ENCODE measurements around the gene TTYH2. TPM values are rescaled to one million over a fixed set of nuclear protein-coding genes. Genes with fewer than 3 reads are reported as not detected.

The TTYH2 gene, protein sequence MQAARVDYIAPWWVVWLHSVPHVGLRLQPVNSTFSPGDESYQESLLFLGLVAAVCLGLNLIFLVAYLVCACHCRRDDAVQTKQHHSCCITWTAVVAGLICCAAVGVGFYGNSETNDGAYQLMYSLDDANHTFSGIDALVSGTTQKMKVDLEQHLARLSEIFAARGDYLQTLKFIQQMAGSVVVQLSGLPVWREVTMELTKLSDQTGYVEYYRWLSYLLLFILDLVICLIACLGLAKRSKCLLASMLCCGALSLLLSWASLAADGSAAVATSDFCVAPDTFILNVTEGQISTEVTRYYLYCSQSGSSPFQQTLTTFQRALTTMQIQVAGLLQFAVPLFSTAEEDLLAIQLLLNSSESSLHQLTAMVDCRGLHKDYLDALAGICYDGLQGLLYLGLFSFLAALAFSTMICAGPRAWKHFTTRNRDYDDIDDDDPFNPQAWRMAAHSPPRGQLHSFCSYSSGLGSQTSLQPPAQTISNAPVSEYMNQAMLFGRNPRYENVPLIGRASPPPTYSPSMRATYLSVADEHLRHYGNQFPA
- total RNA-seq, result 1 to 10 TPM; 4.2 to 5.9 (median 5.6) TPM

DNA sequence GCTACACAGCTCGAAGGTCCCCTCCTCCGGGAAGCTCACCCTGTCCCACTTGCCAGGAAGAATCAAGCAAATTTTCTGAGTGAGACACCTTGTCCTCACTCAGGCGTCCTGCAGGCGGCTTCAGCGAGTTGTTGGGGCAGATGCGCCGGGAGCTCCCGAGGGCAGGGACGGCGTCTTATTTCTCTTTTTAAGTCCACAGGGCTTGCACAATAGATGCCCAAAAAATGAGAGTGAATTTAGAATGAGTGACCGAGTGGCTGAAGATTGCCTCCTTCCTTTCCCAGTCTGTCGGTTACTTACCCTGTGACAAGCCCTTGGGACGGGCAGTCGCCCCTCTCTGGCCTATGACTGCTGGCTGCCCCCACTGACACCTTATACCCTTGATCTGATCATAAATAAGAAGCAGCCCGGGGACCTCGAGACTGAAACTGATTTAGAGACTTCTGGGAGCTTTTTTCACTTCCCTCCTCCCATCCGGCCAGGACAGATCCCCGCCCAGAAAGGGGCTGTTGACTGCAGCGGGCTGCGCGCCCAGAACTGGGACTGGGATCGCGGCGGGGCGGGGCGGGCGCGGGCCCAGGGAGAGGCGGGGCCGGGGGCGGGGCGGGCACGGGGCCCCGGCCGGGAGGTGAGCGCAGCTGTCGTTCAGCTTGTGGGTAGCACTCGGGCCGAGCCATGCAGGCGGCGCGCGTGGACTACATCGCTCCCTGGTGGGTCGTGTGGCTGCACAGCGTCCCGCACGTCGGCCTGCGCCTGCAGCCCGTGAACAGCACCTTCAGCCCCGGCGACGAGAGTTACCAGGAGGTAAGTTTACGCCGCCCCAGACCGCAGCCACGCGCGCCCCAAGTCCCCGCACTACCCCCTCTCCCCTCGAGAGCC, at the start of gene TTYH2:
TSS of gene TTYH2 (plus strand) at position 659 of the 879 bp plus-strand sequence. CDS start at position 676, 17 bp downstream.
- no peaks in the 10 kb centered on the region for H3K36me3 ChIP-seq
- peak; percentile 82 to 85 for DNase-seq (ENCODE audit: low spot score in 2 of 2)
- TF ChIP-seq, protein P1, sequence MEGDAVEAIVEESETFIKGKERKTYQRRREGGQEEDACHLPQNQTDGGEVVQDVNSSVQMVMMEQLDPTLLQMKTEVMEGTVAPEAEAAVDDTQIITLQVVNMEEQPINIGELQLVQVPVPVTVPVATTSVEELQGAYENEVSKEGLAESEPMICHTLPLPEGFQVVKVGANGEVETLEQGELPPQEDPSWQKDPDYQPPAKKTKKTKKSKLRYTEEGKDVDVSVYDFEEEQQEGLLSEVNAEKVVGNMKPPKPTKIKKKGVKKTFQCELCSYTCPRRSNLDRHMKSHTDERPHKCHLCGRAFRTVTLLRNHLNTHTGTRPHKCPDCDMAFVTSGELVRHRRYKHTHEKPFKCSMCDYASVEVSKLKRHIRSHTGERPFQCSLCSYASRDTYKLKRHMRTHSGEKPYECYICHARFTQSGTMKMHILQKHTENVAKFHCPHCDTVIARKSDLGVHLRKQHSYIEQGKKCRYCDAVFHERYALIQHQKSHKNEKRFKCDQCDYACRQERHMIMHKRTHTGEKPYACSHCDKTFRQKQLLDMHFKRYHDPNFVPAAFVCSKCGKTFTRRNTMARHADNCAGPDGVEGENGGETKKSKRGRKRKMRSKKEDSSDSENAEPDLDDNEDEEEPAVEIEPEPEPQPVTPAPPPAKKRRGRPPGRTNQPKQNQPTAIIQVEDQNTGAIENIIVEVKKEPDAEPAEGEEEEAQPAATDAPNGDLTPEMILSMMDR (IDR thresholded peaks at IDR 0.05), result peak in 2 of 3 donors; percentile 29 to 31
- TF ChIP-seq POLR2A (IDR thresholded peaks at IDR 0.05), result no peak
- peak in 1 of 3 donors; percentile 27 for TF ChIP-seq POLR2AphosphoS5 (IDR thresholded peaks at IDR 0.05)
- H3K4me1 ChIP-seq, result peaks cover 4 to 17% of the 10 kb centered on the region in 2 donors
- H3K4me3 ChIP-seq, result peak within 1 kb of the TSS; percentile 45 to 75 (median 62)
- H3K9me3 ChIP-seq, result no peaks in the 10 kb centered on the region
- intact Hi-C loops (cut with DNase I; ENCODE audit: low total_unique reads), result no loop called here
- no peaks in the 10 kb centered on the region for H3K27me3 ChIP-seq
- H3K27ac ChIP-seq, result peak within 1 kb of the TSS; percentile 78 to 82

DNA sequence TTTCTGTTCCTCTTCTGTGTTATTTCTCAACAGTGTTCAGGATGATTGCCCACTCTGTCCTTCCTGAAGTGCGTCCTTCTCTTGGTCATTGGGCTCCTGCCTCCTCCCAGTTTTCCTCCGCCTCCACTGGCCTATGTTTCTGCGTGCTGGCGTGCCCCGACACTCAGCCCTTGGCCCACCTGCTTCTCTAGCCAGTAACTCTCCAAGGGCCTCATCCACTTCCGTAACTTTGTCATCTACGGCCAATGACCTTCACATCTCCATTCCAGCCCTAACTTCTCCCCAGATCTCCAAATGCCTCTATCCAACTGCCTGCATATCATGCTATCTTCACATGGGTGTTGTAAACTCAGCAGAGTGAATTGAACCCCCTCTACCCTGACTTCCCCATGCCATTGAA, 49.5 kb upstream of the TTYH2 start:
- H3K27me3 ChIP-seq, result peaks cover 0 to 5% of the 10 kb centered on the region in 2 donors
- intact Hi-C loops (cut with DNase I; ENCODE audit: low total_unique reads), result no loop called here
- peak in 1 of 2 donors; percentile 22 for DNase-seq (ENCODE audit: low spot score in 2 of 2)
- no peaks in the 10 kb centered on the region for H3K4me1 ChIP-seq
- no peak overlapping the region for H3K27ac ChIP-seq
- no peaks in the 10 kb centered on the region for H3K9me3 ChIP-seq
- TF ChIP-seq POLR2AphosphoS5 (IDR thresholded peaks at IDR 0.05), result no peak
- TF ChIP-seq, protein P1 (IDR thresholded peaks at IDR 0.05), result no peak
- no peak for TF ChIP-seq POLR2A (IDR thresholded peaks at IDR 0.05)
- H3K4me3 ChIP-seq, result no peak overlapping the region
- H3K36me3 ChIP-seq, result no peaks in the 10 kb centered on the region

DNA sequence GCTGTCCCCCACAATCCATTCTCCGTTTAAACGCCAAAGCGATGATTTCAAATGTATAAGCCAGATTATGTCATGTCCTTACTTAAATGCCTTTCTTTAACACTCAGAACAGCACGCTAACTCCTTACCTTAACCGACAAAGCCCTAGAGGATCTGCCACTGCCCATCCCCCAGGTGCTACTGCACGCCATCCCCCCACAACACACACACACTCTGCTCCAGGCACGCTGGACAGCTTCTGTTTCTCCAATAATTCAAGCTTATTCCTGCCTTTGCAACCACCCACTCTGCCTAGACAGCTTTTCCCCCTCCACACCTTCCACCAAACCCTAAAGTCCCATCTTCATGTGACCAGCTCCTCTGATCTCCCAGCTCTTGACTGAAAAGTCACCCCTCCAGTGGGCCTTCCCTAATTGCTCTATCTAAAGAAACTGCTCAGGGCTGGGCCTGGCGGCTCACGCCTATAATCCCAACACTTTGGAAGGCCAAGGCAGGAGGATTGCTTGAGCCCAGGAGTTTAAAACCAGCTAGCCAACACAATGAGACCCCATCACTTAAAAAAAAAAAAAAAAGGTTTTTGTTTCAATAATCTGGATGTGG, 48.8 kb upstream of the TTYH2 start:
- no peak for TF ChIP-seq POLR2AphosphoS5 (IDR thresholded peaks at IDR 0.05)
- TF ChIP-seq, protein P1 (IDR thresholded peaks at IDR 0.05), result no peak
- no peak for TF ChIP-seq POLR2A (IDR thresholded peaks at IDR 0.05)
- Histone ChIP-seq H3K27me3 (peaks cover 0 to 5% of the 10 kb centered on the region in 2 donors), H3K9me3 (no peaks in the 10 kb centered on the region), H3K4me1 (no peaks in the 10 kb centered on the region), H3K27ac (no peak overlapping the region), H3K36me3 (no peaks in the 10 kb centered on the region), H3K4me3 (no peak overlapping the region)
- intact Hi-C loops (cut with DNase I; ENCODE audit: low total_unique reads), result no loop called here
- DNase-seq (ENCODE audit: low spot score in 2 of 2), result no peak

DNA sequence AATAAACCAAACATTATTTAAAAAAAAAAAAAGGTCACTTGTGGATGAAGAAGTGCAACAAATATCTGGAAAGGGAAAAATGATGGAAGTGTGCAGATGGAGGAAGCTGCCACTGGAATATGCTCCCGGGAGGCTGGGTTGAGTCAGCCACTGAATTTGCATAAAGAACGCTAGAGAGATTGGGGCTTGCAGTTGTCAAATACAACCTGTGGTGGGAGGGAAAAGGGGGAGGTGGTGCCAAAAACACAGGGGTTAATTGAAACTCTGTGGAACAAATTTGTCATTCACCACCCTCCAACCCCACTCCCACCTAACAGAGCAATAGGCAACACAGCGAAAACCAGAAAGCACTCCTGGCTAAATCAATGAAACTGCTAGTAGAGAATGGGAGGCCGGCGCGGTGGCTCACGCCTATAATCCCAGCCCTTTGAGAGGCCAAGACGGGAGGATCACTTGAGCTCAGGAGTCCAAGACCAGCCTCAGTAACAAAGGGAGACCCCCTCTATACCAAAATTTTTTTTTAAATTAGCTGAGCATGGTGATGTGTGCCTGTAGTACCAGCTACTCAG, 47.5 kb upstream of the TTYH2 start:
- Histone ChIP-seq H3K27ac (no peak overlapping the region), H3K4me1 (no peaks in the 10 kb centered on the region), H3K36me3 (no peaks in the 10 kb centered on the region), H3K4me3 (no peak overlapping the region), H3K27me3 (peaks cover 0 to 5% of the 10 kb centered on the region in 2 donors), H3K9me3 (no peaks in the 10 kb centered on the region)
- DNase-seq (ENCODE audit: low spot score in 2 of 2), result no peak
- intact Hi-C loops (cut with DNase I; ENCODE audit: low total_unique reads), result no loop called here
- no peak for TF ChIP-seq POLR2AphosphoS5 (IDR thresholded peaks at IDR 0.05)
- no peak for TF ChIP-seq POLR2A (IDR thresholded peaks at IDR 0.05)
- TF ChIP-seq, protein P1 (IDR thresholded peaks at IDR 0.05), result no peak

Data from breast epithelium (tissue), 4 donors.